Endometrial microvascular endothelial cells (primary cell): ENCODE data around the gene GDF15. TPM values are rescaled to one million over a fixed set of nuclear protein-coding genes. Genes with fewer than 3 reads are reported as not detected.
"Not testable (repeated sequence)": the region's sequence is repeated elsewhere in the genome, so short reads cannot be mapped to it uniquely, and the experiment has no call there.

Experiments
- in situ Hi-C: cut with HindIII; loops from 2 replicates; pipeline ENCODE4 v1.10.0; 2017; ENCODE audit warnings: low sequenced_read_pairs, low pct_unique_long_range_greater_than_20kb; ENCODE audit errors: inconsistent ontology term
- total RNA-seq: library from RNA; depleted of rRNA; stranded (reverse); fragments of >200 nt; gene quantifications from one replicate; pipeline ENCODE4 v1.2.3, GENCODE V29; 2015; ENCODE audit errors: inconsistent ontology term

GDF15 gene, protein sequence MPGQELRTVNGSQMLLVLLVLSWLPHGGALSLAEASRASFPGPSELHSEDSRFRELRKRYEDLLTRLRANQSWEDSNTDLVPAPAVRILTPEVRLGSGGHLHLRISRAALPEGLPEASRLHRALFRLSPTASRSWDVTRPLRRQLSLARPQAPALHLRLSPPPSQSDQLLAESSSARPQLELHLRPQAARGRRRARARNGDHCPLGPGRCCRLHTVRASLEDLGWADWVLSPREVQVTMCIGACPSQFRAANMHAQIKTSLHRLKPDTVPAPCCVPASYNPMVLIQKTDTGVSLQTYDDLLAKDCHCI
- total RNA-seq, result 305 TPM

DNA sequence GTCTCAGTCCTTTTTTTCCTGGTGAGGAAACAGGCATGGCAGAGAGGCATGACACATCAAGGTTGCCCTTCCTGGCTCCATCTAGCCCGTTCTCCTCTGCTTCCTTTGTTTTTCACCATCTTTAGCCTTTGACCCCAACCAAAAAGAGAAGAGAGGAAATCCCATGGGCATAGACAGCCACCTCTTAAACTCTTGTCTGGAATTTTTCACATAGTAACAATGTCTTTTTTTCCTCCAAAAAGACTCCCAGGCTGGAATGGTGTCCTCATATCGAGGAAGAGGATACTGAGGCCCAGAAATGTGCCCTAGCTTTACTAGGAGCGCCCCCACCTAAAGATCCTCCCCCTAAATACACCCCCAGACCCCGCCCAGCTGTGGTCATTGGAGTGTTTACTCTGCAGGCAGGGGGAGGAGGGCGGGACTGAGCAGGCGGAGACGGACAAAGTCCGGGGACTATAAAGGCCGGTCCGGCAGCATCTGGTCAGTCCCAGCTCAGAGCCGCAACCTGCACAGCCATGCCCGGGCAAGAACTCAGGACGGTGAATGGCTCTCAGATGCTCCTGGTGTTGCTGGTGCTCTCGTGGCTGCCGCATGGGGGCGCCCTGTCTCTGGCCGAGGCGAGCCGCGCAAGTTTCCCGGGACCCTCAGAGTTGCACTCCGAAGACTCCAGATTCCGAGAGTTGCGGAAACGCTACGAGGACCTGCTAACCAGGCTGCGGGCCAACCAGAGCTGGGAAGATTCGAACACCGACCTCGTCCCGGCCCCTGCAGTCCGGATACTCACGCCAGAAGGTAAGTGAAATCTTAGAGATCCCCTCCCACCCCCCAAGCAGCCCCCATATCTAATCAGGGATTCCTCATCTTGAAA lies at the start of gene GDF15:
GDF15 (plus strand) TSS at position 484 of the 868 bp plus-strand sequence; CDS start at position 516, 32 bp downstream.
- in situ Hi-C loops, result no loop called here

DNA sequence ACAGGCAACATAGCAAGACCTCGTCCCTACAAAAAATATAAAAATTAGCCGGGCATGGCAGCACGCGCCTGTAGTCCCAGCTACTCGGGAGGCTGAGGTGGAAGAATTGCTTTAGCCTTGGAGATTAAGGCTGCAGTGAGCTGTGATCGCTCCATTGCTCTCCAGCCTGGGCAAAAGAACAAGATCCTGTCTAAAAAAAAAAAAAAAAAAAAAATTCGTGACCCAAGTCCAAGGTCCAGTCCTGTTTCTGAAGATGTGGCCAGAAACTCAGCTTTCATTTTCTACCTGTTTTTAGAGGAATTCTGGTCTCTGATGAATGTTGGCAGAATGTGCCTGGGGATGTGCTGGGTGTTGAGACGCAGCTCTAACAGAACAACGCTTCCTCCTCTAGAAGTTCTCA lies 47.4 kb upstream of the GDF15 start:
- in situ Hi-C loops, result no loop called here

DNA sequence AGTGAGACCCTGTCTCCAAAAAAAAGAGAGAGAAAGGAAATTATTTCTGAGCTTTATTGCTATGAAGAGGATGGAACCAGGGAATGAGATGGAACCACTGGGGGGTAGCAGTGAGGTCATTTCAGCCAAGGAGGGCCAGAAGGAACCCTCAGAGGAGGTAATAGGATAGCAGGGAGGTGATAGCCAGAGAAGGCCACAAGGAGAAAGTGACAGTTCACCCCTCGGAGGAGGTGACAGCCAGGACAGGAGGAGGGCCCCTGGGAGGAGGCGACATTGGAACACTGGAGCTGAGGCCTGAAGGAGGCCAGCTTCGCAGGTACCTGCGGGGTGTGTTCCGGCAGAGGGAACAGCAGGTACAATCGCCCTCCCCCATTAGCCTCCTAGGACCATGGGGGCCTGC lies 46.2 kb upstream of the GDF15 start:
- in situ Hi-C loops, result no loop called here

DNA sequence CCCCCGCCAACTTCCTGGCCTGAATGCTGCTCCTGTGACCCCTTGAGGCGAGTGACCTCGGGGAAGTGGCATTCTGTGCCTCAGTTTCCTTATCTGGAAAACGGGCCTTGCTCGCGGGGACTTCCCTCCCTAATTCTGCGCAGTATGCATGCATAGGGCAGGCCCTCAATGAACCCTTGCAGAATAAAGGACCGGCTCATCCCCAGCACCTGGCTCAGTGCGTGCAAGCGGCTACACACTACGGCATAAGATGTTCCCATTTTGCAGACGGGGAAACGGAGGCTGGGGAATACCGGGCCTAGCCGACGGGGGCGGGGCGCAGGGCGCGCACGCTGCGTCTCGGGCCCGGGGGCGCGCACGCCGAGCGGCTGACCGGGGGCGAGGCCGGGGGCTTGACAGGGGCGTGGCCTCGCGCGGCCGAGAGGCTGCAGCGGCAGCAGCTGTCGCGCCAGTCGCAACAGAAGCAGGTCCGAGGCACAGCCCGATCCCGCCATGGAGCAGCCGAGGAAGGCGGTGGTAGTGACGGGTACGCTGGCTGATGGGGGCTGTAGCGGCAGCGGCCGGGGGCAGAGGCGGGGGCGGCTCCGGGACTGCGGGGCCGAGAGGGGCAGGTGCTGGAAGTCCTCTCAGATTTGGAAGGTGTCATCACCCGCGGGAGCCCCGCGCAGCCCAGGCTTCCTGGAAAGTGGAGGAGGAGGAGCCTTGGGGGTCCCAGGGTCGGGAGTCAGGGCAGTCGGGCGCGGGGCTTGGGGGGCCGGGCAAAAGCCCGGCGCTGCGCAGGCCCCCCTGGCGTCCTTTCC lies 45.6 kb upstream of the GDF15 start, which contains the start of gene PGPEP1:
PGPEP1 (plus strand) TSS at position 409 of the 800 bp plus-strand sequence; CDS start at position 493, 84 bp downstream.
- in situ Hi-C loops, result no loop called here

DNA sequence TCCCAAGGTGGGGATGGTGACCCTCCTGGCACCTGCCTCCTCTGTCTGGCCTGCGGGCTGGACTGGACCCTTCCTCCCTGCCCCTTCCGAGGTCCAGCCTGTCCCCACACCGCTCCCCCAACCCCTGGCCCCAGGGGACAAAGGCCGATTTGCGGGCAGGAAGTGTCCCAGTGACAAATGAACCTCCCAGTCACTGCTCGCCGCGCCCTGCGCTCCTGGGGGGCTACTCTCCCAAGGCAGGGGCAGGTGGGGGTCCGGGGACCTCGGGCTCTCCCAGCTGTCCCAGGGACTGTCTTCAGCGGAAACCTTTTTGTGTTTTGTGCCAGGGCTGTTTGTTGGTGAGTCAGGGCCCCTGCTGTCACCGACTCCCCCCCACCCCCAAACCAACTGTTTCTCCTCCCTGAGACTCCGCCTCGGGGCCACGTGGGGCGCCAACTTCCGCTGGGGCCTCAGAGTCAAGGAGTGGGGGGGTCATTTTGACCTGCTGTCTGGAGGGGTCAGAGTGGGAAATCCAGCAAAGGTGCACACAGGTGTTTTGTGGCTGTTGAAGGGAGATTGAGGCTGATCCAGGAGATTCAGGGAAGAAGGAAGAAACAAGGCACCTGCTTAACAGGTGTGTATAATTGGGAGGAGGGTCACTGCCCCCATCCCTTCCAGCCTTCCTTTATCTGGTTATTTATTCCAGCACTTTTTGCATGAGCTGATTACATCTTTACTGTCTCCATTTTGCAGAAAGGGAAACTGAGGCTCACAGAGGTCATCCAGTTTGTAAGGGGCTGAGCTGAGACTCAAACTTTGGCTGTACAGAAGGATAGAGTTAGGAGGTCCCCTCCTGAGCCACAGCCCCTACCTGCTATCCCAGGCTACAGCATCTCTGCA lies 44.7 kb upstream of the GDF15 start:
- in situ Hi-C loops, result no loop called here

DNA sequence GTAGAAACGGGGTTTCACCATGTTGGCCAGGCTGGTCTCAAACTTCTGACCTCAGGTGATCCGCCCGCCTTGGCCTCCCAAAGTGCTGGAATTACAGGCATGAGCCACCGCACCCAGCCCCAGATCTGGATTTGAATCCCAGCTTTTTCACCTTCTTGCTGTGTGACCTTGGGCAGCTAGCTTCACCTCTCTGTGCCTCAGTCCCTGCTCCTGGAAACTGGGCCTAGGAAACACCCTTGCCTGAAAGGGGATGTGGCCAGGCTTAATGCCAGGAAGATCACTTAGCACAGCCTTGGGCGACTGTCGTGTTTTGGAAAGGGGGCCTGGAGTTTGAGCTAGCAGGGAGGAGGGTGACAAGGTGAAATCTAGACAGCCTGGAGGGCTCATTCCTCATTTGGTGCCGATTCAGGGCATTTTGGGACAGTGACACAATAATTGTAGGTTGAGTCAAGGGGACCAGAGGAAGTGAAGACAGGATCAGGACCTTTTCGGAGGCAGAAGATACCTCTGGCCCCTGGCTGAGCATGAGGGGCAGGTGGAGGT lies 43.8 kb upstream of the GDF15 start:
- in situ Hi-C loops, result no loop called here

DNA sequence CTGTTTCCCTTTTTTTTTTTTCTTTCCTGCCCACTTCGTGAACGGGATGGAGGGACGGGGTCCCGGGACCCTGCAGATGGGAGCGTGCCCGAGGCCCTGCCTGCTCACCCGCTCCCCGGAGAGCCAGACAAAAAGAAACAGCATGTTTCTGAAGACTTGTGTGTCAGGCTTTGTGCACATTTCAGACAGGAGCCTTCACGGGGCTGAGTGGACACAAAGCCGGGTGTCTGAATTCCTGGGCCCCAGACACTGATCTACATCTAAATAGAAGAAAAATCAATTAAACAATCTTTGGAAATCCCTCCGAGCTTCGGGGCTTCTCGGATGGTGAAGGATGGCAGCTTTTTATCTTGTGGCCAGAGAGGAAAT lies 41.4 kb upstream of the GDF15 start:
- in situ Hi-C loops, result no loop called here

DNA sequence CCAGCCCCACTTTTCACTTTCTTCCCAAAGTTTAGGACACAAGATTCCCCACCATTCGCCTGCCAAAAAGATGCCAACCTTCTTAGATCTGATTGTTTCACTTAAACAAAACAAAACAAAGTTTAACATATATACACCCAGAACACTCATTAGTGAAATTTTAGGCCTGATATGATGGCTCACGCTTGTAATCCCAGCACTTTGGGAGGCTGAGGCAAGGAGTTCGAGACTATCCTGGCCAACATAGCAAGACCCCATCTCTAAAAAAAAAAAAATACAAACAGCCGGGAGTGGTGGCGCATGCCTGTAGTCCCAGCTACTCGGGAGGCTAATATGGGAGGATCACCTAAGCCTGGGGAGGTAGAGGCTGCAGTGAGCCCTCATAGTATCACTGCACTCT lies 40.7 kb upstream of the GDF15 start:
- in situ Hi-C loops, result no loop called here

DNA sequence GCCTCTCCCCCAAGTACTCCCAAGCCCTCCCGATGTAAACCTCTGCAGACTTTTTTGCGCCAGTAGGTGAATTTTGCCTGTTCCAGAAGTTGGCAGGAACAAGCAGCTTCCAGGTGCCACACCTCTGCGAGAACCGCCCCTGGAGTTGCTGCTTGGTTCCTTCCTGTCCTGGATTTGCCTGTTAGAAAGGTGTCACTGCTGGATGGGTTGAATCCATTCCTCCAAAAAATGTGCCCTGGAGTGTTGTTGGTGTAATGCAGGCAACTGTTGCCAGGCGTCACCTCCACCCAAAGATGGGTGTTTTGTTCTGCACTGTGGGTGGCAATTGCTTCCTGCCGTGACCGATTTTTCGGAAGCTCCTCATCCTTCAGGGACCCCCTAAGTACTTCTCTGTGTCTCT lies 39.9 kb upstream of the GDF15 start:
- in situ Hi-C loops, result no loop called here

DNA sequence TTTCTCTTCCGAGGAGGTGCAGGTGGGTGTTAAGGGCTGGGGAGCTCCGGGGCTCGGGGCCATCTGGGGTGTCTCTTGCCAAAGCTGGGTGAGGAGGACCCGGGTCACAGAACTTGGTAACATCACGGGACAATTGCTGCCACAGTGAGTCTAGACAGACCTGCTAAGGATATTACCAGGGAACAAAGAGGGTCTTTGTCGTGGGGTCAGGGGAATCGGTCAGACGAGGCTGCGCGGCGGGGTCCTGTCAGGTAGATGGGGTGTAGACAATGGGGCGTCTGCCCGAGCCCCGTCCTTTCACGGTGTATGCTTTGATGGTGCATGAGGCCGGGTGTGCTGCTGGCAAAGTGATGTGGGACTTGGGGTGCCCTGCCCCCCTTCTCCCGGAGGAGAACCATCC lies 37.8 kb upstream of the GDF15 start:
- in situ Hi-C loops, result no loop called here

DNA sequence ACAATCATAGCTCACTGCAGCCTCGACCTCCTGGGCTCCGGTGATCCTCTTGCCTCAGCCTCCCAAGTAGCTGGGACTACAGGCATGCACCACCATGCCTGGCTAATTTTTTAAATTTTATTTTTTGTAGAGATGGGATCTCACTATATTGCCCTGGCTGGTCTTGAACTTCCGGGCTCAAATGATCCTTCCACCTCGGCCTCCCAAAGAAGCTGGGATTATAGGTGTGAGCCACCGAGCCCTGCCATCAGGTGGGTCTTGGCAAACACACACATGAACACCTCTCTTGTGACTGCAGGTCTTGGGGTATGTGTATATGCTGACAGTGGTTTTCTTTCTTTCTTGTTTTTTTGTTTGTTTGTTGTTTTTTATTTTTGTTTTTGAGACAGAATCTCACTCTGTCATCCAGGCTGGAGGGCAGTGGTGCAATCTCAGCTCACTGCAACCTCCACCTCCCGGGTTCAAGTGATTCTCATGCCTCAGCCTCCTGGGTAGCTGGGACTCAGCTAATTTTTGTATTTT lies 37.1 kb upstream of the GDF15 start:
- in situ Hi-C loops, result not testable (repeated sequence)

DNA sequence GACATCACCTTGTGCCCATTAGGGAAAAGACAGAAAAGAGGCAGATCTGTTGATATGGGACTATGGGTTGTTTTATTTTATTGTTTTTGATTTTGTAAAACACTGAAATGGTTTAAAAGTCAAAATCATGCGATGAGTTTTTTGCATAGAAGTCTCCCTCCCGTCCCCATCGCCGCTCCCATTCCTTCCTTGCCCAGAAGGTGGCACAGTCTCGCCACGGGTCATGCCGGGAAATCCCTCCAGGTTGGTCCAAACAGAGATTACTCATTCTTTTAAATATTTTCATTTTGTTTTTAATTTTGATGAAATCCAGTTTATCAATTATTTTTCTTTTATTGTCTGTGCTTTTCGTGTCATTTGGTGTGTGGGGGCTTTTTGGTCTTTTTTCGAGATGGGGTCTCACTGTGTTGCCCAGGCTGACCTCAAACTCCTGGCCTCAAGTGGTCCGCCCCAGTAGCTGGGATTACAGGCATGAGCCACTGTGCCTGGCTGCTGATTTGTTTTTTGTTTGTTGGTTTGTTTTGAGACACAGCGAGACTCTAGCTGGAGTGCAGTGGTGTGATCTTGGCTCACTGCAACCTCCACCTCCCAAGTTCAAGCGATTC lies 36.3 kb upstream of the GDF15 start:
- in situ Hi-C loops, result no loop called here

DNA sequence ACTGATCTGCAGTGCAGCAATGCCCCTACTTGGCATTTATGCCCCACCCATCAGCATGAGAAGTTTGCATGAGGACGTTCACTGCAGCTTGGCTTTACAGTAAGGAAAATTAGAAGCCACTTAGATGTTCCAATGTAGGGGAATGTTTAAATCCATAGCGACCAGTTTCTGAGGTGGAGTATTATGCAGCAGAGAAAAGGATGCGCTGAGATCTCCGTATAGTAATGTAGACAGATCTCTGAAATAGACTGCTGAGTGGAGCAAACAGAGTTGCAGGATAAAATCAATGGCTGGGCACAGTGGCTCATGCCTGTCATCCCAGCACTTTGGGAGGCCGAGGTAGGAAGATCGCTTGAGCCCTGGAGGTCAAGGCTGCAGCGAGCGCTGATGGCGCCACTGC lies 35.5 kb upstream of the GDF15 start:
- in situ Hi-C loops, result no loop called here

DNA sequence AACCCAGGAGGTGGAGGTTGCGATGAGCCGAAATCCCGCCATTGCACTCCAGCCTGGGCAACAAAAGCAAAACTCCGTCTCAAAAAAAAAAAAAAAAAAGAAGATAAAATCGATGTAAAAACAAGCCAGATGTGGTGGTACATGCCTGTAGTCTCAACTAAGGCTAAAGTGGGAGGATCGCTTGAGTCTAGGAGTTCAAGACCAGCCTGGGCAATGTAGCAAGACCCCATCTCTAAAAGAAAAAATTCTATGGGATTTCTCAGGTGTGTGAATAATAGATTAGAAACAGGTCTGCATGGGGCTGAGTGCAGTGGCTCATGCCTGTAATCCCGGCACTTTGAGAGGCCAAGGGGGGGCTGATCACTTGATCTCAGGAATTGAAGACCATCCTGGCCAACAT lies 34.4 kb upstream of the GDF15 start:
- in situ Hi-C loops, result no loop called here

DNA sequence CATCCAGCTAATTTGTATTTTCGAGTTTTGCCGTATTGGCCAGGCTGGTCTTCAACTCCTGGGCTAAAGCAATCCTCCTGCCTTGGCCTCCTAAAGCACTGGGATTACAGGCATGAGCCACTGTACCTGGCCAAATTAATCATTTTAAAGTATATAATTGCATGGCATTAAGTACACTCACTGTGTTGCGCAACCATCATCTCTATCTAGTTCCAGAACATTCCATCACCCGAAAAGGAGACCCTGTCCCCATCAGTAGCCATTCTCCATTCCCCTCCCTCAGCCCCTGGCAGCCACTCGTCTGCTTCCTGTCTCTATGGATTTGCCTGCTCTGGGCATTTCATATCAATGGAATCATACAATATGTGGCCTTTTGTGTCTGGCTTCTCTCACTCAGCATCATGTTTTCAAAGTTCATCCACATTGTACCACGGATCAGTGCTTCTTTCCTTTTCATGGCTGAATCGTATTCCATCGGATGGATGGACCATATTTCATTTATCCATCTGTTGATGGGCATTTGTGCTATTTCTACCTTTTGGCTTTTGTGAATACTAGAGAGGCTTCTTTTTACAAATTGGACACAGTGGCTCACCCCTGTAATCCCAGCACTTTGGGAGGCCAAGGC lies 32.5 kb upstream of the GDF15 start:
- in situ Hi-C loops, result no loop called here

DNA sequence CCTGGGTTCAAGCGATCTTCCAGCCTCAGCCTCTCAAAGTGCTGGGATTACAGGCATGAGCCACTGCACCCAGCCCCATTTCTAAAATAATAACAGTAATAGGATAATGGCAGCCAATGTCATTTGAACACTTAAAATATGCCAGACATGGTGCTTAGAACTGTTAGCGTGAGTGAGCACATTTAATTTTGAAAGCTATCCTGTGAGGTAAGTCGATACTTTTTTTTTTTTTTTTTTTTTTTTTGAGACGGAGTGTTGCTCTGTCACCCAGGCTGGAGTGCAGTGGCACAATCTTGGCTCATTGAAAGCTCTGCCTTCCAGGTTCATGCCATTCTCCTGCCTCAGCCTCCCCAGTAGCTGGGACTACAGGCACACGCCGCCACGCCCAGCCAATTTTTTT lies 31.2 kb upstream of the GDF15 start:
- in situ Hi-C loops, result not testable (repeated sequence)

DNA sequence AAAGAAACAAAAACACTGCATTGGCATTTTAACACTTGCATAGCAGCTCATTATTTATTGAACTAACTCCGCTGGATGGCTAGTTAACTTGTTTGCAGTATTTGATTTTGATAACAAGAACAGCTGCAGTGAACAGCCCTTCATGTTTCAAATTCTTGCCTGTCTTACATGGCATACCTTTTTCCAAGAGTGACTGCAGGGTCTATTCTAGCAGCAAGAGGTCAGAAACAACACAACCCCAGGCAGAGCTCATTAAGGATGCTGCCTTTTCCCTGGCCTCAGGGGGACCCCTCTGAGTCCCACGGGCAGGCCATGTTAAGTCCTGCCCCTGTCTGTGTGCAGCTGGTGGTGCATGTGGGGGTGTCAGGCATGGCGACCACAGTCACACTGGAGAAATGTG lies 28.9 kb upstream of the GDF15 start:
- in situ Hi-C loops, result no loop called here
